ENCODE data around the gene EFCAB6. TPM values are rescaled to one million over a fixed set of nuclear protein-coding genes. Genes with fewer than 3 reads are reported as not detected.

EFCAB6 gene
- total and polyA plus RNA-seq, 2 of the 4 experiments (the other 2 are of a cell fraction), result 0.44 to 1.1 TPM

DNA sequence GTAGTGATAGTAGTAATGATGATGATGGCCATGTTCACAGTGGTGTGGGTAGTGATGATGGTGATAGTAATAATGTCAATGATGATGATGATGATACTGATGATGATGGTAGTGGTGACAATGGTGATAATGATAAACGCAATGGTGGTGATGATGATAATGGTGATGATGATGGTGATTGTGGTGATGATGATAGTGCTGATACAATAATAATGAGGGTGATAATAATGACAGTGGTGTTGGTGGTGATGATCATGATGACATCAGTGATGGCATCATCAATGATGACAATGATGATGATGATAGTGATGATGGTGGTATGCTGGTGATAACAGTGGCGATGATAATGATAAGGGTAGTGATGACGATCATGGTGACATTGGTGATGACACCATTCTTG, 308.0 kb downstream of the EFCAB6 start:
- ATAC-seq (ENCODE audit: low read depth), result no peak
- no peak overlapping the region for H2BK15ac ChIP-seq (ENCODE audit: low read depth, low read length)
- peaks cover 24% of the 10 kb centered on the region for H3K9me3 ChIP-seq (ENCODE audit: control insufficient read depth, insufficient read depth, low read length)
- TF ChIP-seq POLR2A (IDR thresholded peaks at IDR 0.05; ENCODE audit: low read depth, low read length) (no peak), MAZ (IDR thresholded peaks at IDR 0.05; ENCODE audit: borderline replicate concordance, low read depth, low read length) (no peak), RAD21 (IDR thresholded peaks at IDR 0.05; ENCODE audit: low read length) (no peak), RCOR1 (IDR thresholded peaks at IDR 0.05; ENCODE audit: insufficient replicate concordance, low read length) (no peak), NFE2L2 (IDR thresholded peaks at IDR 0.05; ENCODE audit: low read depth, low read length) (no peak), FOS (IDR thresholded peaks at IDR 0.05; ENCODE audit: low read depth, low read length) (no peak), MXI1 (IDR thresholded peaks at IDR 0.05; ENCODE audit: borderline replicate concordance, low read depth, low read length) (no peak), MAFK (IDR thresholded peaks at IDR 0.05; ENCODE audit: low read depth, low read length) (no peak), SMC3 (IDR thresholded peaks at IDR 0.05; ENCODE audit: low read depth, low read length) (no peak), RFX5 (IDR thresholded peaks at IDR 0.05; ENCODE audit: low read depth, low read length) (no peak), CHD1 (IDR thresholded peaks at IDR 0.05; ENCODE audit: low read depth, low read length) (no peak)
- H3K56ac ChIP-seq (ENCODE audit: extremely low read depth, insufficient read depth, low read length), result no peak overlapping the region
- no peak for DNase-seq
- no peaks in the 10 kb centered on the region for H3K9me1 ChIP-seq (ENCODE audit: insufficient read depth, low read length)
- H3K36me3 ChIP-seq (ENCODE audit: control insufficient read depth, insufficient read depth, low read length), result no peaks in the 10 kb centered on the region
- no peaks in the 10 kb centered on the region for H3K4me1 ChIP-seq (ENCODE audit: control insufficient read depth, insufficient read depth, low read length)
- H3K79me1 ChIP-seq (ENCODE audit: low read depth in 1 of 2, low read length in 2 of 2), result no peaks in the 10 kb centered on the region
- dilution Hi-C loops (cut with HindIII; ENCODE audit: low sequenced_read_pairs, unreplicated experiment) (no loop called here), intact Hi-C loops (cut with micrococcal nuclease) (no loop called here), in situ Hi-C loops (cut with MboI; ENCODE audit: low sequenced_read_pairs) (no loop called here)
- H3K4ac ChIP-seq (ENCODE audit: low read depth, low read length), result no peak overlapping the region
- H2AK5ac ChIP-seq (ENCODE audit: low read depth, low read length), result no peak overlapping the region
- no peaks in the 10 kb centered on the region for H3K27me3 ChIP-seq (ENCODE audit: control insufficient read depth, insufficient read depth, low read length)
- no peak overlapping the region for H3K18ac ChIP-seq (ENCODE audit: low read depth, low read length)
- no peak overlapping the region for H2AFZ ChIP-seq (replicated peaks; ENCODE audit: low read length, poor library complexity)
- no peaks in the 10 kb centered on the region for H4K20me1 ChIP-seq (ENCODE audit: insufficient read depth, low read length)
- ChIA-PET POLR2A (ENCODE audit: unreplicated experiment) (no interaction called here), CTCF (no interaction called here)
- BruUV-seq (replicated peaks), result no TSS peak
- no peak overlapping the region for H3K4me2 ChIP-seq (ENCODE audit: low read depth, low read length)
- no peak overlapping the region for H3K4me3 ChIP-seq (ENCODE audit: insufficient read depth, low read depth, low read length)
- WGBS, 2 experiments (ENCODE audit: extremely low coverage in 2 of 2, insufficient read length in 1 of 2), result 85% methylated on average over 2 of the region's 3 CpGs; no CpG with 5 or more reads in 1 of the 2 experiments
- no peak overlapping the region for H2AK9ac ChIP-seq (replicated peaks; ENCODE audit: low read depth, low read length, poor library complexity)
- H3K23ac ChIP-seq (ENCODE audit: low read depth, low read length), result no peak overlapping the region
- no peak overlapping the region for H2BK120ac ChIP-seq (ENCODE audit: low read depth, low read length)
- H3K27ac ChIP-seq (ENCODE audit: insufficient read depth, low read length), result no peak overlapping the region
- H3K9ac ChIP-seq (ENCODE audit: low read depth, low read length), result no peak overlapping the region
- no peak overlapping the region for H4K5ac ChIP-seq (ENCODE audit: low read depth, low read length)
- no peak overlapping the region for H4K91ac ChIP-seq (ENCODE audit: insufficient read depth, low read depth, low read length)
- H2BK20ac ChIP-seq (ENCODE audit: low read depth, low read length), result no peak overlapping the region
- no peak overlapping the region for H2BK5ac ChIP-seq (ENCODE audit: low read depth, low read length, poor library complexity, severe bottlenecking)
- no peak overlapping the region for H3K14ac ChIP-seq (replicated peaks; ENCODE audit: low read depth, low read length)
- H4K8ac ChIP-seq (ENCODE audit: low read depth in 2 of 2, low read length in 2 of 2), result no peak overlapping the region
